ENCODE results near the gene CAPN10. TPM values are rescaled to one million over a fixed set of nuclear protein-coding genes. Genes with fewer than 3 reads are reported as not detected.

The CAPN10 gene
- total RNA-seq, 1 donor from 2014 or later: 54.9 TPM

DNA sequence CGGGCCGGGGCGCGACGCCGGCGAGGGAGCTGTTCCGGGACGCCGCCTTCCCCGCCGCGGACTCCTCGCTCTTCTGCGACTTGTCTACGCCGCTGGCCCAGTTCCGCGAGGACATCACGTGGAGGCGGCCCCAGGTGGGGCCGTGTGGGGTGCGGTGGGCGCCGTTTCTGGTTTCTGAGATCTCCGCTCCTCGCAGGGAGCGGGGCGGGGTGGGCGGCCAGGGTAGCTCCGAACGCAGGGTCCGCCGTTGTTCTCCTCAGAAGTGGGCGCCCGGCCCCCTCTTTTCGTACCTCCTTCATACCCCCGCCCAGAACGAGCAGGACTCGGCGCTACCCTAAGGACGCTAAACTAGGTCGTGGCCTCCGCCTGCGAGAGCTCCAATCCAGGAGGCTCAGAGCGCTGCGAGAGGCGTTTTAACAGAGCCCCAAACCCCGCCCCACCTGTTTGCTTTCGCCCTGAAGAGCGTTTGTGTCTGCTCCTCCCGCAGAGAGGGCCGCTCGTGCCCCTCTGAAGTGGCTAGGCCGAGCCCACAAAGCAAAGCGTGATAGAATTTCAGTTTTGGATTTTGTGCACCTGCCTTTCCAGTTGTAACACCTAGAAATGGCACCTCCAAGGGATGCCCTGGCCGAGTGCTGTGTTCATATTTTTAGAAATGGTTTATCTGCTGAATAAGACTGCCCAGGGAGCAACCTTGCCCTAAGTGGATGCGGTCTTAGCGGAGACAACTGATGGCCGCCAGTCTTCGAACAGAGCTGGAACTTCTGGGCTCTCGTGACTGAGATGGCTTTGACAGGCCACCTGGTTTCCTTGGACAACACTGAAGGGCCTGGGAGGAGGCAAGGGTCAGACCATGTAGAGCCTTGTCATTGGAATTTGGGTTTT, 626 bp downstream of the CAPN10 start:
- intact Hi-C loops (cut with micrococcal nuclease): loop anchor here (1.0 to 5.0 kb wide), 6 partner anchors 21 to 245 kb away; partner anchors contain the start of gene GPR35

- intact Hi-C loops (cut with micrococcal nuclease): loop anchor here (5.0 kb wide), 1 partner anchor 76 kb away; no protein-coding TSS in a partner anchor
Observed at GRCh38 chr2:240588006-240588655, 1.6 kb downstream of the CAPN10 start.

DNA sequence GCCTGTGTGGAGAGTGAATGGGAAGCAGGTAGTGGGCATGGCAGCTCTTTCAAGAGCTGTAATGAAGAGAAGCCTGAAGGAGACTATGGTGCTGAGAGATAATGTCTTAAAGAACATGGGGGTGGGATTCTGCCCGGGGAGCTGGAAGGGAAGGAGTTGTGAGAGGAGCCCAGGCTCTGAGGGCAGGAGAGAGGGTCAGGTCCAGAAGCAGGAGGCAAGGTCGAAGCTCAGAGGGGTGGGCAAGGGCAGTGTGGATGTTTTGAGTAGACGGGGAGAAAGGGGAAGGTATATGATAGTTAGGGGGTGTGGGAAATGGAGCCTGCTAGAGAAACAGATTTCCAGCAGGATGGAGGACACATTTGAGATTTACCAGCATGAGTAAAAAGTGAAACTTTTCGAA, 2.1 kb downstream of the CAPN10 start:
- intact Hi-C loops (cut with micrococcal nuclease): loop anchor here (5.0 kb wide), 1 partner anchor 76 kb away; no protein-coding TSS in a partner anchor

GRCh38 chr2:240589375-240589774, 2.8 kb downstream of the CAPN10 start:
- intact Hi-C loops (cut with micrococcal nuclease): loop anchor here (5.0 kb wide), 1 partner anchor 77 kb away; no protein-coding TSS in a partner anchor

GRCh38 chr2:240589850-240590525, 3.5 kb downstream of the CAPN10 start:
- intact Hi-C loops (cut with micrococcal nuclease): loop anchor here (5.0 kb wide), 1 partner anchor 78 kb away; no protein-coding TSS in a partner anchor

- intact Hi-C loops (cut with micrococcal nuclease): no loop called here
Observed at GRCh38 chr2:240590681-240591111, 4.2 kb downstream of the CAPN10 start.

- intact Hi-C loops (cut with micrococcal nuclease): no loop called here
Observed at GRCh38 chr2:240591226-240591625, 4.7 kb downstream of the CAPN10 start.

DNA sequence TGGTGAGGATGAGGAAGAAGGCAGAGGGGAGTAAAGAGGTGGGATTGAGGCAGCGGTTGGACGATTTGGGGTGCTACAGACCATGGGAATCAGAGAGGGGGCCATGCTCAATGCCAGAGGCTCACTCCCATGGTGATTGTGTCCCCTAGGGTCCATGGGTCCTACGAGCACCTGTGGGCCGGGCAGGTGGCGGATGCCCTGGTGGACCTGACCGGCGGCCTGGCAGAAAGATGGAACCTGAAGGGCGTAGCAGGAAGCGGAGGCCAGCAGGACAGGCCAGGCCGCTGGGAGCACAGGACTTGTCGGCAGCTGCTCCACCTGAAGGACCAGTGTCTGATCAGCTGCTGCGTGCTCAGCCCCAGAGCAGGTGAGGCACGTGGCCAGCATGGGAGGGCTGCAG, 5.2 kb downstream of the CAPN10 start:
- intact Hi-C loops (cut with micrococcal nuclease): no loop called here

- intact Hi-C loops (cut with micrococcal nuclease): no loop called here
Observed at GRCh38 chr2:240593026-240593702, 6.6 kb downstream of the CAPN10 start.

DNA sequence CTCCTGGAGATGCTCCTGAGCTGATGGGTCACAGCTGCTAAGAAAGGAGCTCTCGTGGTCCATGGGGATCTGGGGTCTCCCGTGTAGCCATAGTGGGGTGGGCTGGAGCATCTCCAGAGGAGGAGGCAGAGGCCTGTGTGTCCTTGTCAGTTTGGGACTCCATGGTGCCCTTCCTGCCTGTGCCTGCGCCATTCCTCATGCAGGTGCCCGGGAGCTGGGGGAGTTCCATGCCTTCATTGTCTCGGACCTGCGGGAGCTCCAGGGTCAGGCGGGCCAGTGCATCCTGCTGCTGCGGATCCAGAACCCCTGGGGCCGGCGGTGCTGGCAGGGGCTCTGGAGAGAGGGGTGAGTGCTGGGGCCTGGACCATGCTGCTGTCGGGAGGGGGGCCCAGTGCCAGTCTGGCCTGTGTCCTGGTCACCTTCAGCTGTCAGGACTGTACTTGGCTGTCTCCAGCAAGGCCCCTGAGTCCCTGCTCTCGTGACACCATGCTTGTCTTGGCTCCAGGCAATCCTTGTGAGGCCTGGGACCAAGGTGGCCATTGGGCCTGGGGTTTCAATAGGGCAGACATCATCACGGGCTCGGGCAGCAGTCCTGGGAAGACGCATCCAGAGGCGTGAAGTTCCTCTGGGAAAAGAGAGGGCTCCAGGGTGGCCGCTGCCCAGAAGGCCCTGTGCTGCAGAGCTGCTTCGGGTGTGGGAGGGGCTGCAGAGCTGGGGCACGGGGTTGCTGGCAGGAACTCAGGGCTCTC, 7.3 kb downstream of the CAPN10 start:
- intact Hi-C loops (cut with micrococcal nuclease): no loop called here

GRCh38 chr2:240594511-240595380, 8.2 kb downstream of the CAPN10 start:
- intact Hi-C loops (cut with micrococcal nuclease): no loop called here

GRCh38 chr2:240595381-240596079, 9.0 kb downstream of the CAPN10 start:
- intact Hi-C loops (cut with micrococcal nuclease): no loop called here

- intact Hi-C loops (cut with micrococcal nuclease): no loop called here
Observed at GRCh38 chr2:240596080-240596460, 9.5 kb downstream of the CAPN10 start.

DNA sequence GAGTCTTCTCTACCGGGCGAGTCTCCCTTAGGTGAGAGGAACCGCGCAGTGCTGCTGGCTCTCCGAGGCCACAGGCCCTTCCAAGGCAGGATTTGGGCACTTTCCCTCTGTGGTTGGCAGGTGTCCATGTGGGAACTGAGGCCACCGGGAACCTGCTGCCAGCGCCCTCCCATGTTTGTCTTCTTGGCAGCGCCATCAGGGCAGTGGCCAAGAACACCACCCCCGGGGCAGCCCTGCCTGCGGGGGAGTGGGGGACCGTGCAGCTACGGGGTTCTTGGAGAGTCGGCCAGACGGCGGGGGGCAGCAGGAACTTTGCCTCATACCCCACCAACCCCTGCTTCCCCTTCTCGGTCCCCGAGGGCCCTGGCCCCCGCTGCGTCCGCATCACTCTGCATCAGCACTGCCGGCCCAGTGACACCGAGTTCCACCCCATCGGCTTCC, 10.0 kb downstream of the CAPN10 start:
- intact Hi-C loops (cut with micrococcal nuclease): no loop called here

DNA sequence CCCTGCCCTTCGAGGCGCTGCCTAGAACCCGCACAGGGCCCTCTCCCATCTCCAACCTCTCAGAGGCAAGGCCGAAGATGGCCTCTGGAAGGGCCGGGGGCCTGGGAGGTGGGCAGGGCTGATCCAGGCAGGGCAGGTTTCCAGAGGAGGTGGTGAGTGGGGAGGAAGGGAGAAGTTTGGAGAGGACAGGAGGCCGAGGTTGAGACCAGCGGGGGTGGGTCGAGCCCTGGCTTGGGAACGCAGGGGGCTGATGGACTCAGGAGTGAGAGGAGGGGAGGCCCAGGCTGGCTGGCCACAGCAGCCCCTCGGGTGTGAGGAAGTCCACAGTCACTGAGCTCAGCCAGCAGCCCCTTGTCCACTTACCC, 10.5 kb downstream of the CAPN10 start:
- intact Hi-C loops (cut with micrococcal nuclease): no loop called here

DNA sequence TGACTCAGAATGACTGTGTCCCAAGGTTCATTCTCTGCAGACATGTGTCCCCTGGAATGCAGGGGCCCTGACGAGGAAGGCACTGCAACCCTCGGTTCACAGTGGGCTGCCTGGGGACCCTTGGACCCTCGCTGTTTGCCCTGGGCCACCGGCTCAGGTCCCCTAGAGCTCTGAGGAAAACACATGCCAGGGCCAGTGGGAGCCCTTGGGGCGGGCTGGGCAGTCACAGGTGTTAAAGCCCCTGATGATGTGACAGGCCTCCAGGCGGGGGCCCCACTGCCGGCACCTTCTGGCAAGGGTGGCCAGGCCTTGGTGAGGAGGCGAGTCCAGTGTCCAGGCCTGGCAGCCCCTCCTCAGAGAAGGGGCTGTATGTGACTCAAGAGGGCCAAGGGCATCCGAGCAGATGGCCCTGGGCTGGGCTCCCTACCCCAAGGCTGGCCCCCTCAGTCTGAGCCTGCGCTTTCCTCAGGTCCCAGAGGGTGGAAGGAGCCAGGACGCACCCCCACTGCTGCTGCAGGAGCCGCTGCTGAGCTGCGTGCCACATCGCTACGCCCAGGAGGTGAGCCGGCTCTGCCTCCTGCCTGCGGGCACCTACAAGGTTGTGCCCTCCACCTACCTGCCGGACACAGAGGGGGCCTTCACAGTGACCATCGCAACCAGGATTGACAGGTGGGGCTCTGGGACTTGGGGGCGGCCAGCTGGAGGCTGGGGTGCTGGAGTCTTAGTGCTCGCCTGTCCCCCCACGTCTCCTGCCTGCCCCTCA, 11.1 kb downstream of the CAPN10 start:
- intact Hi-C loops (cut with micrococcal nuclease): no loop called here

- intact Hi-C loops (cut with micrococcal nuclease): no loop called here
Observed at GRCh38 chr2:240598311-240598911, 11.9 kb downstream of the CAPN10 start.

DNA sequence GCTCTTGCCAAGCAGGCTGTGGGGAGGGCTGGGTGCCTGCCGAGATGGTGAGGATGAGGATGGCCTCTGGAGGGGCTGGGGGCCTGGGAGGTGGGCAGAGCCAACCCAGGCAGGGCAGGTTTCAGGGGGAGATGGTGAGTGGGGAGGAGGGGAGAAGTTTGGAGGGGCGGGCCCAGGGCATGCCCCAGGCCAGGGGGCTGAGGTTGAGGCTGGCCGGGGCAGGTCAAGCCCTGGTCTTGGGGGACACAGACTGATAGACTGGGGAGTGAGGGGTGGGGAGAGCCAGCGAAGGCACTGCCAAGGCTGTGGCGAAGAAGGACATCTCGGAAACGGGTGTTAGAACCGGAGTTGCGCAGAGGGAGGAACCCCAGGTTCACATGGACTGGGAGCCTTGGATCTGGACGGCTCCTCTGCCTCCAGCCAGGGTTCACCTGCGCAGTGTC, 12.6 kb downstream of the CAPN10 start:
- intact Hi-C loops (cut with micrococcal nuclease): no loop called here
